ENCODE measurements around the gene ADRB1. TPM values are rescaled to one million over a fixed set of nuclear protein-coding genes. Genes with fewer than 3 reads are reported as not detected.

ADRB1 gene
- total and polyA plus RNA-seq, 2 experiments from 2014 or later, result 0.23 to 0.24 TPM

DNA sequence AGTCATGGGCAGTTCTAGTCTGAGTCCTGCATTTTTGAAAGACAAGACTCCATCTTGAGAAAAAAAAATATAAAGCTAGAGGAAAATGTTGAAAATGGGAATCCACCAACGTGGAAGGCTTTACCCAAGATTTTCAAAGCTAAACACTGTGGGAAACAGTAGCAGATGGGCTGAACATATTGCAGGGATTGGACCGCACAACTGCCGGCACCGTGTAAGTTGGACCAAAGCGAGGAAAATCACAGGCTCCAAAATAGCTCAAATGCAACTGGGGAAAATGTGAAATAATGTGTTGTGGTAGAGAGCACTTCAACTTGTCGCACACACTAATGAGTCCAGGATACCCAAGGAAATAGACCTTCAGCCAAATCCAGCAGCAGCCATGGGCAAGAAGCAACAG is 26.4 kb upstream of the ADRB1 start:
- 0 out of 2 replicates have a peak, but pooled peaks cover 4% of the 10 kb centered on the region for H3K9me2 ChIP-seq (ENCODE audit: insufficient read depth)
- no peaks in the 10 kb centered on the region for H3K36me3 ChIP-seq (ENCODE audit: insufficient read depth)
- no peak overlapping the region for H3K27ac ChIP-seq (ENCODE audit: low read depth)
- DNase-seq (ENCODE audit: low spot score) (no peak), ATAC-seq (no peak)
- no peaks in the 10 kb centered on the region for H4K20me1 ChIP-seq (replicated peaks; ENCODE audit: insufficient read depth)
- no peaks in the 10 kb centered on the region for H3F3A ChIP-seq (replicated peaks; ENCODE audit: low read depth)
- Mint-ChIP-seq H3K36me3 (ENCODE audit: low read depth) (no peaks in the 10 kb centered on the region), H3K27ac (no peak overlapping the region), H3K27me3 (ENCODE audit: insufficient read depth, low read depth, poor library complexity) (peaks cover 2% of the 10 kb centered on the region), H3K9me3 (peaks cover 7% of the 10 kb centered on the region; the same call in 1 of the 3 replicates), H3K4me3 (no peak overlapping the region), H3K4me1 (no peaks in the 10 kb centered on the region)
- no peak for TF ChIP-seq POLR2AphosphoS5 (IDR thresholded peaks at IDR 0.05; ENCODE audit: low read depth)
- TF ChIP-seq JUNB (IDR thresholded peaks at IDR 0.05; ENCODE audit: unreplicated experiment), result no peak
- TF ChIP-seq STAT1 (IDR thresholded peaks at IDR 0.05; ENCODE audit: unreplicated experiment), result no peak
- no peak for TF ChIP-seq NANOG (IDR thresholded peaks at IDR 0.05; ENCODE audit: borderline replicate concordance)
- TF ChIP-seq ETS1 (IDR thresholded peaks at IDR 0.05), result no peak
- TF ChIP-seq, protein P1, sequence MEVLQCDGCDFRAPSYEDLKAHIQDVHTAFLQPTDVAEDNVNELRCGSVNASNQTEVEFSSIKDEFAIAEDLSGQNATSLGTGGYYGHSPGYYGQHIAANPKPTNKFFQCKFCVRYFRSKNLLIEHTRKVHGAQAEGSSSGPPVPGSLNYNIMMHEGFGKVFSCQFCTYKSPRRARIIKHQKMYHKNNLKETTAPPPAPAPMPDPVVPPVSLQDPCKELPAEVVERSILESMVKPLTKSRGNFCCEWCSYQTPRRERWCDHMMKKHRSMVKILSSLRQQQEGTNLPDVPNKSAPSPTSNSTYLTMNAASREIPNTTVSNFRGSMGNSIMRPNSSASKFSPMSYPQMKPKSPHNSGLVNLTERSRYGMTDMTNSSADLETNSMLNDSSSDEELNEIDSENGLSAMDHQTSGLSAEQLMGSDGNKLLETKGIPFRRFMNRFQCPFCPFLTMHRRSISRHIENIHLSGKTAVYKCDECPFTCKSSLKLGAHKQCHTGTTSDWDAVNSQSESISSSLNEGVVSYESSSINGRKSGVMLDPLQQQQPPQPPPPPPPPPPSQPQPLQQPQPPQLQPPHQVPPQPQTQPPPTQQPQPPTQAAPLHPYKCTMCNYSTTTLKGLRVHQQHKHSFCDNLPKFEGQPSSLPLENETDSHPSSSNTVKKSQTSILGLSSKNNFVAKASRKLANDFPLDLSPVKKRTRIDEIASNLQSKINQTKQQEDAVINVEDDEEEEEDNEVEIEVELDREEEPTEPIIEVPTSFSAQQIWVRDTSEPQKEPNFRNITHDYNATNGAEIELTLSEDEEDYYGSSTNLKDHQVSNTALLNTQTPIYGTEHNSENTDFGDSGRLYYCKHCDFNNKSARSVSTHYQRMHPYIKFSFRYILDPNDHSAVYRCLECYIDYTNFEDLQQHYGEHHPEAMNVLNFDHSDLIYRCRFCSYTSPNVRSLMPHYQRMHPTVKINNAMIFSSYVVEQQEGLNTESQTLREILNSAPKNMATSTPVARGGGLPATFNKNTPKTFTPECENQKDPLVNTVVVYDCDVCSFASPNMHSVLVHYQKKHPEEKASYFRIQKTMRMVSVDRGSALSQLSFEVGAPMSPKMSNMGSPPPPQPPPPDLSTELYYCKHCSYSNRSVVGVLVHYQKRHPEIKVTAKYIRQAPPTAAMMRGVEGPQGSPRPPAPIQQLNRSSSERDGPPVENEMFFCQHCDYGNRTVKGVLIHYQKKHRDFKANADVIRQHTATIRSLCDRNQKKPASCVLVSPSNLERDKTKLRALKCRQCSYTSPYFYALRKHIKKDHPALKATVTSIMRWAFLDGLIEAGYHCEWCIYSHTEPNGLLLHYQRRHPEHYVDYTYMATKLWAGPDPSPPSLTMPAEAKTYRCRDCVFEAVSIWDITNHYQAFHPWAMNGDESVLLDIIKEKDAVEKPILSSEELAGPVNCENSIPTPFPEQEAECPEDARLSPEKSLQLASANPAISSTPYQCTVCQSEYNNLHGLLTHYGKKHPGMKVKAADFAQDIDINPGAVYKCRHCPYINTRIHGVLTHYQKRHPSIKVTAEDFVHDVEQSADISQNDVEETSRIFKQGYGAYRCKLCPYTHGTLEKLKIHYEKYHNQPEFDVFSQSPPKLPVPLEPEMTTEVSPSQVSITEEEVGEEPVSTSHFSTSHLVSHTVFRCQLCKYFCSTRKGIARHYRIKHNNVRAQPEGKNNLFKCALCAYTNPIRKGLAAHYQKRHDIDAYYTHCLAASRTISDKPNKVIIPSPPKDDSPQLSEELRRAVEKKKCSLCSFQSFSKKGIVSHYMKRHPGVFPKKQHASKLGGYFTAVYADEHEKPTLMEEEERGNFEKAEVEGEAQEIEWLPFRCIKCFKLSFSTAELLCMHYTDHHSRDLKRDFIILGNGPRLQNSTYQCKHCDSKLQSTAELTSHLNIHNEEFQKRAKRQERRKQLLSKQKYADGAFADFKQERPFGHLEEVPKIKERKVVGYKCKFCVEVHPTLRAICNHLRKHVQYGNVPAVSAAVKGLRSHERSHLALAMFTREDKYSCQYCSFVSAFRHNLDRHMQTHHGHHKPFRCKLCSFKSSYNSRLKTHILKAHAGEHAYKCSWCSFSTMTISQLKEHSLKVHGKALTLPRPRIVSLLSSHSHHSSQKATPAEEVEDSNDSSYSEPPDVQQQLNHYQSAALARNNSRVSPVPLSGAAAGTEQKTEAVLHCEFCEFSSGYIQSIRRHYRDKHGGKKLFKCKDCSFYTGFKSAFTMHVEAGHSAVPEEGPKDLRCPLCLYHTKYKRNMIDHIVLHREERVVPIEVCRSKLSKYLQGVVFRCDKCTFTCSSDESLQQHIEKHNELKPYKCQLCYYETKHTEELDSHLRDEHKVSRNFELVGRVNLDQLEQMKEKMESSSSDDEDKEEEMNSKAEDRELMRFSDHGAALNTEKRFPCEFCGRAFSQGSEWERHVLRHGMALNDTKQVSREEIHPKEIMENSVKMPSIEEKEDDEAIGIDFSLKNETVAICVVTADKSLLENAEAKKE (CRISPR knock-in tag; IDR thresholded peaks at IDR 0.05), result no peak
- TF ChIP-seq ZNF331 (CRISPR knock-in tag; IDR thresholded peaks at IDR 0.05; ENCODE audit: low read depth), result no peak
- TF ChIP-seq CREB1 (CRISPR knock-in tag; IDR thresholded peaks at IDR 0.05; ENCODE audit: low read depth), result no peak
- no peak for TF ChIP-seq EZH2 (IDR thresholded peaks at IDR 0.05; ENCODE audit: low read depth, unreplicated experiment)
- TF ChIP-seq, protein P2, sequence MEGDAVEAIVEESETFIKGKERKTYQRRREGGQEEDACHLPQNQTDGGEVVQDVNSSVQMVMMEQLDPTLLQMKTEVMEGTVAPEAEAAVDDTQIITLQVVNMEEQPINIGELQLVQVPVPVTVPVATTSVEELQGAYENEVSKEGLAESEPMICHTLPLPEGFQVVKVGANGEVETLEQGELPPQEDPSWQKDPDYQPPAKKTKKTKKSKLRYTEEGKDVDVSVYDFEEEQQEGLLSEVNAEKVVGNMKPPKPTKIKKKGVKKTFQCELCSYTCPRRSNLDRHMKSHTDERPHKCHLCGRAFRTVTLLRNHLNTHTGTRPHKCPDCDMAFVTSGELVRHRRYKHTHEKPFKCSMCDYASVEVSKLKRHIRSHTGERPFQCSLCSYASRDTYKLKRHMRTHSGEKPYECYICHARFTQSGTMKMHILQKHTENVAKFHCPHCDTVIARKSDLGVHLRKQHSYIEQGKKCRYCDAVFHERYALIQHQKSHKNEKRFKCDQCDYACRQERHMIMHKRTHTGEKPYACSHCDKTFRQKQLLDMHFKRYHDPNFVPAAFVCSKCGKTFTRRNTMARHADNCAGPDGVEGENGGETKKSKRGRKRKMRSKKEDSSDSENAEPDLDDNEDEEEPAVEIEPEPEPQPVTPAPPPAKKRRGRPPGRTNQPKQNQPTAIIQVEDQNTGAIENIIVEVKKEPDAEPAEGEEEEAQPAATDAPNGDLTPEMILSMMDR (conservative IDR thresholded peaks at IDR 0.05; ENCODE audit: low read depth in 2 of 2), result no peak
- TF ChIP-seq, protein P3, sequence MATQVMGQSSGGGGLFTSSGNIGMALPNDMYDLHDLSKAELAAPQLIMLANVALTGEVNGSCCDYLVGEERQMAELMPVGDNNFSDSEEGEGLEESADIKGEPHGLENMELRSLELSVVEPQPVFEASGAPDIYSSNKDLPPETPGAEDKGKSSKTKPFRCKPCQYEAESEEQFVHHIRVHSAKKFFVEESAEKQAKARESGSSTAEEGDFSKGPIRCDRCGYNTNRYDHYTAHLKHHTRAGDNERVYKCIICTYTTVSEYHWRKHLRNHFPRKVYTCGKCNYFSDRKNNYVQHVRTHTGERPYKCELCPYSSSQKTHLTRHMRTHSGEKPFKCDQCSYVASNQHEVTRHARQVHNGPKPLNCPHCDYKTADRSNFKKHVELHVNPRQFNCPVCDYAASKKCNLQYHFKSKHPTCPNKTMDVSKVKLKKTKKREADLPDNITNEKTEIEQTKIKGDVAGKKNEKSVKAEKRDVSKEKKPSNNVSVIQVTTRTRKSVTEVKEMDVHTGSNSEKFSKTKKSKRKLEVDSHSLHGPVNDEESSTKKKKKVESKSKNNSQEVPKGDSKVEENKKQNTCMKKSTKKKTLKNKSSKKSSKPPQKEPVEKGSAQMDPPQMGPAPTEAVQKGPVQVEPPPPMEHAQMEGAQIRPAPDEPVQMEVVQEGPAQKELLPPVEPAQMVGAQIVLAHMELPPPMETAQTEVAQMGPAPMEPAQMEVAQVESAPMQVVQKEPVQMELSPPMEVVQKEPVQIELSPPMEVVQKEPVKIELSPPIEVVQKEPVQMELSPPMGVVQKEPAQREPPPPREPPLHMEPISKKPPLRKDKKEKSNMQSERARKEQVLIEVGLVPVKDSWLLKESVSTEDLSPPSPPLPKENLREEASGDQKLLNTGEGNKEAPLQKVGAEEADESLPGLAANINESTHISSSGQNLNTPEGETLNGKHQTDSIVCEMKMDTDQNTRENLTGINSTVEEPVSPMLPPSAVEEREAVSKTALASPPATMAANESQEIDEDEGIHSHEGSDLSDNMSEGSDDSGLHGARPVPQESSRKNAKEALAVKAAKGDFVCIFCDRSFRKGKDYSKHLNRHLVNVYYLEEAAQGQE (IDR thresholded peaks at IDR 0.05; ENCODE audit: unreplicated experiment), result no peak
- no peak for TF ChIP-seq ZNF114 (CRISPR knock-in tag; IDR thresholded peaks at IDR 0.05)
- TF ChIP-seq EZH2phosphoT487 (IDR thresholded peaks at IDR 0.05; ENCODE audit: unreplicated experiment), result no peak
- no peaks in the 10 kb centered on the region for H3K27me3 ChIP-seq (ENCODE audit: insufficient read depth)
- H3K4me3 ChIP-seq, result no peak overlapping the region
- H3K79me2 ChIP-seq (replicated peaks; ENCODE audit: insufficient read depth), result no peaks in the 10 kb centered on the region
- H3K4me1 ChIP-seq (ENCODE audit: insufficient read depth), result no peaks in the 10 kb centered on the region
- no peak overlapping the region for H2AFZ ChIP-seq
- no peak overlapping the region for H3K4me2 ChIP-seq
